OCI-LY7 (cell line): ENCODE measurements around the gene XRCC4. TPM values are rescaled to one million over a fixed set of nuclear protein-coding genes. Genes with fewer than 3 reads are reported as not detected.

Experiments used
- BruUV-seq: library from RNA; stranded (reverse); fragments of 400-500 nt; replicated peaks from 2 replicates; lab custom pipeline; 2021; lab: Mats Ljungman, UMichigan
- CTCF ChIA-PET: fragments of 300-600 bp; sonication (Branson Sonifier 250); formaldehyde crosslinking; loops from one replicate; lab custom pipeline; 2022; ENCODE audit warnings: antibody characterized with exemption; ENCODE audit not compliant: unreplicated experiment; lab: Charles Lee
- POLR2A ChIA-PET: fragments of 300-600 bp; sonication (Branson Sonifier 250); formaldehyde crosslinking; loops from one replicate; lab custom pipeline; 2022; ENCODE audit warnings: antibody characterized with exemption; lab: Charles Lee
- DNase-seq: peaks from one replicate; pipeline ENCODE4 v3.0.0-alpha.2; 2015; ENCODE audit warnings: low spot score
- H2AFZ ChIP-seq: fragments of 200-600 bp; sonication (generic), shearing (Covaris generic); 2 replicates; pipeline ENCODE4 v1.6.1; 2014; ENCODE audit warnings: mild to moderate bottlenecking, antibody characterized with exemption, low read length, moderate library complexity
- H3K27ac ChIP-seq: fragments of 200-600 bp; sonication (generic); 2 replicates; pipeline ENCODE4 v1.5.1; 2014; ENCODE audit warnings: mixed run types, low read depth, mild to moderate bottlenecking, moderate library complexity, low read length, inconsistent platforms; ENCODE audit not compliant: poor library complexity, severe bottlenecking
- H3K36me3 ChIP-seq: fragments of 200-600 bp; sonication (generic); 2 replicates; pipeline ENCODE4 v1.6.1; 2014; ENCODE audit warnings: mild to moderate bottlenecking, antibody characterized with exemption, low read length, moderate library complexity, mixed read lengths; ENCODE audit not compliant: insufficient read depth
- H3K4me1 ChIP-seq: fragments of 200-600 bp; sonication (generic); 2 replicates; pipeline ENCODE4 v1.5.1; 2014; ENCODE audit warnings: mild to moderate bottlenecking, low read length; ENCODE audit not compliant: insufficient read depth, poor library complexity, severe bottlenecking
- H3K4me2 ChIP-seq: fragments of 200-600 bp; sonication (generic); 2 replicates; pipeline ENCODE4 v1.6.1; 2014; ENCODE audit warnings: mild to moderate bottlenecking, low read length
- H3K4me3 ChIP-seq: fragments of 200-600 bp; sonication (generic); 2 replicates; pipeline ENCODE4 v1.5.1; 2014; ENCODE audit warnings: mild to moderate bottlenecking, low read depth, low read length; ENCODE audit not compliant: poor library complexity, severe bottlenecking
- H3K79me2 ChIP-seq: fragments of 200-600 bp; sonication (generic); 2 replicates; pipeline ENCODE4 v1.6.1; 2016; ENCODE audit warnings: low read depth, mild to moderate bottlenecking, low read length, moderate library complexity, mixed read lengths; ENCODE audit not compliant: insufficient read depth
- H3K9me2 ChIP-seq: fragments of 200-600 bp; sonication (generic); 2 replicates; pipeline ENCODE4 v1.6.1; 2016; ENCODE audit warnings: mild to moderate bottlenecking, low read length, mixed read lengths; ENCODE audit not compliant: insufficient read depth
- H3K9me3 ChIP-seq: fragments of 200-600 bp; sonication (generic); 2 replicates; pipeline ENCODE4 v1.6.1; 2014; ENCODE audit warnings: mild to moderate bottlenecking, mixed run types, low read length, mixed read lengths
- H4K20me1 ChIP-seq: fragments of 200-600 bp; sonication (generic); 2 replicates; pipeline ENCODE4 v1.6.1; 2014; ENCODE audit warnings: mild to moderate bottlenecking, antibody characterized with exemption, low read length, moderate library complexity, mixed read lengths; ENCODE audit not compliant: insufficient read depth
- CTCF ChIP-seq: fragments of 200-600 bp; sonication (generic); conservative IDR thresholded peaks from 2 replicates; pipeline ENCODE4 v1.5.1; 2014; ENCODE audit warnings: mild to moderate bottlenecking, antibody characterized with exemption, low read length, moderate library complexity, mixed read lengths
- EZH2phosphoT487 ChIP-seq: fragments of 200-600 bp; sonication (generic); IDR thresholded peaks from 2 replicates; pipeline ENCODE4 v1.6.1; 2018; ENCODE audit warnings: low read depth, borderline replicate concordance, mild to moderate bottlenecking, mixed run types, antibody characterized with exemption, low read length, moderate library complexity, mixed read lengths
- intact Hi-C: fragments of 100-400 bp; cut with micrococcal nuclease; formaldehyde crosslinking; loops from one replicate; pipeline ENCODE4 v1.10.0; 2022; ENCODE audit not compliant: unreplicated experiment
- total RNA-seq, 2 experiments: library from RNA; depleted of rRNA in 1 of 2; stranded (reverse); fragments of >200 nt in 1 of 2; shearing (Covaris generic) in 1 of 2; gene quantifications; 2 replicates each; pipeline ENCODE4 v1.2.3, GENCODE V29; 2014 to 2022

XRCC4 gene
- total RNA-seq, 2 experiments from 2014 or later, result 14.5 to 23.3 TPM

GRCh38 chr5:83167538-83167937 is 90.2 kb downstream of the XRCC4 start:
- no peak overlapping the region for H2AFZ ChIP-seq
- BruUV-seq, result no TSS peak
- ChIA-PET CTCF (no interaction called here), POLR2A (interaction anchor here (1.2 kb wide), 1 partner anchor 35 kb away, joined by 3 read pairs; no protein-coding TSS in a partner anchor)
- DNase-seq, result no peak
- no peaks in the 10 kb centered on the region for H3K9me2 ChIP-seq
- H3K27ac ChIP-seq, result no peak overlapping the region
- no peaks in the 10 kb centered on the region for H3K4me1 ChIP-seq
- H4K20me1 ChIP-seq, result no peaks in the 10 kb centered on the region
- intact Hi-C loops, result no loop called here
- no peaks in the 10 kb centered on the region for H3K9me3 ChIP-seq
- H3K36me3 ChIP-seq, result no peaks in the 10 kb centered on the region
- TF ChIP-seq CTCF, result no peak
- no peak for TF ChIP-seq EZH2phosphoT487
- H3K79me2 ChIP-seq, result no peaks in the 10 kb centered on the region
- no peak overlapping the region for H3K4me2 ChIP-seq
- H3K4me3 ChIP-seq, result no peak overlapping the region

GRCh38 chr5:83169571-83170337 is 92.4 kb downstream of the XRCC4 start:
- Histone ChIP-seq H3K9me3 (no peaks in the 10 kb centered on the region), H4K20me1 (no peaks in the 10 kb centered on the region), H3K4me3 (no peak overlapping the region), H3K36me3 (no peaks in the 10 kb centered on the region), H3K27ac (no peak overlapping the region), H3K4me1 (no peaks in the 10 kb centered on the region), H3K4me2 (no peak overlapping the region), H3K79me2 (no peaks in the 10 kb centered on the region), H2AFZ (no peak overlapping the region), H3K9me2 (no peaks in the 10 kb centered on the region)
- ChIA-PET POLR2A (no interaction called here), CTCF (no interaction called here)
- BruUV-seq, result no TSS peak
- intact Hi-C loops, result no loop called here
- TF ChIP-seq EZH2phosphoT487, result no peak
- TF ChIP-seq CTCF, result no peak
- no peak for DNase-seq

- no peaks in the 10 kb centered on the region for H3K36me3 ChIP-seq
- H3K4me2 ChIP-seq, result no peak overlapping the region
- no TSS peak for BruUV-seq
- TF ChIP-seq EZH2phosphoT487, result no peak
- TF ChIP-seq CTCF, result no peak
- no peak overlapping the region for H3K27ac ChIP-seq
- no peaks in the 10 kb centered on the region for H3K9me3 ChIP-seq
- H4K20me1 ChIP-seq, result no peaks in the 10 kb centered on the region
- H3K4me3 ChIP-seq, result no peak overlapping the region
- no peak for DNase-seq
- H3K79me2 ChIP-seq, result no peaks in the 10 kb centered on the region
- intact Hi-C loops, result no loop called here
- H3K4me1 ChIP-seq, result no peaks in the 10 kb centered on the region
- ChIA-PET CTCF (no interaction called here), POLR2A (no interaction called here)
- H3K9me2 ChIP-seq, result no peaks in the 10 kb centered on the region
- no peak overlapping the region for H2AFZ ChIP-seq
These were observed 94.7 kb downstream of the XRCC4 start for GRCh38 chr5:83172011-83172410.
